ENCODE data around the gene CFAP74. TPM values are rescaled to one million over a fixed set of nuclear protein-coding genes. Genes with fewer than 3 reads are reported as not detected.
"Not testable (repeated sequence)": the region's sequence is repeated elsewhere in the genome, so short reads cannot be mapped to it uniquely, and the experiment has no call there.

The CFAP74 gene
- total RNA-seq, 1 donor from 2014 or later: not detected

- no peak for DNase-seq (ENCODE audit: low spot score)
- intact Hi-C loops (cut with DNase I): no loop called here
These were observed 13.4 kb downstream of the CFAP74 start for GRCh38 chr1:1990222-1990621.

GRCh38 chr1:1989789-1990188 is 13.8 kb downstream of the CFAP74 start:
- intact Hi-C loops (cut with DNase I): no loop called here
- DNase-seq (ENCODE audit: low spot score): no peak

GRCh38 chr1:1989102-1989542 is 14.5 kb downstream of the CFAP74 start:
- intact Hi-C loops (cut with DNase I): no loop called here
- DNase-seq (ENCODE audit: low spot score): no peak

- intact Hi-C loops (cut with DNase I): no loop called here
- no peak for DNase-seq (ENCODE audit: low spot score)
These were observed 15.3 kb downstream of the CFAP74 start for GRCh38 chr1:1988061-1988945.

GRCh38 chr1:1987142-1987510 is 16.5 kb downstream of the CFAP74 start:
- intact Hi-C loops (cut with DNase I): no loop called here
- no peak for DNase-seq (ENCODE audit: low spot score)

- intact Hi-C loops (cut with DNase I): no loop called here
- no peak for DNase-seq (ENCODE audit: low spot score)
These were observed 17.0 kb downstream of the CFAP74 start for GRCh38 chr1:1986451-1987141.

- intact Hi-C loops (cut with DNase I): no loop called here
- DNase-seq (ENCODE audit: low spot score): no peak
These were observed 18.1 kb downstream of the CFAP74 start for GRCh38 chr1:1985375-1986050.

- no peak for DNase-seq (ENCODE audit: low spot score)
- intact Hi-C loops (cut with DNase I): no loop called here
These were observed 19.0 kb downstream of the CFAP74 start for GRCh38 chr1:1984560-1985070.

- intact Hi-C loops (cut with DNase I): no loop called here
- no peak for DNase-seq (ENCODE audit: low spot score)
These were observed 21.0 kb downstream of the CFAP74 start for GRCh38 chr1:1982379-1983232.

- DNase-seq (ENCODE audit: low spot score); intact Hi-C loops (cut with DNase I): not testable (repeated sequence)
These were observed 21.8 kb downstream of the CFAP74 start for GRCh38 chr1:1981631-1982327.

- DNase-seq (ENCODE audit: low spot score): no peak
- intact Hi-C loops (cut with DNase I): no loop called here
These were observed 22.5 kb downstream of the CFAP74 start for GRCh38 chr1:1981142-1981500.

GRCh38 chr1:1980467-1981141 is 23.0 kb downstream of the CFAP74 start:
- intact Hi-C loops (cut with DNase I): no loop called here
- DNase-seq (ENCODE audit: low spot score): no peak

GRCh38 chr1:1979482-1980165 is 24.0 kb downstream of the CFAP74 start:
- no peak for DNase-seq (ENCODE audit: low spot score)
- intact Hi-C loops (cut with DNase I): no loop called here

GRCh38 chr1:1978690-1979481 is 24.7 kb downstream of the CFAP74 start:
- intact Hi-C loops (cut with DNase I); DNase-seq (ENCODE audit: low spot score): not testable (repeated sequence)

GRCh38 chr1:1978108-1978507 is 25.5 kb downstream of the CFAP74 start:
- DNase-seq (ENCODE audit: low spot score): no peak
- intact Hi-C loops (cut with DNase I): no loop called here

GRCh38 chr1:1976031-1976430 is 27.6 kb downstream of the CFAP74 start:
- DNase-seq (ENCODE audit: low spot score): no peak
- intact Hi-C loops (cut with DNase I): no loop called here

- intact Hi-C loops (cut with DNase I): no loop called here
- DNase-seq (ENCODE audit: low spot score): no peak
These were observed 28.1 kb downstream of the CFAP74 start for GRCh38 chr1:1975535-1975934.

All from cardiac septum (tissue), 1 donor.